Thyroid gland (tissue), 4 donors: Measurements from ENCODE around the gene PRDX1.
"Not testable (repeated sequence)": the region's sequence is repeated elsewhere in the genome, so short reads cannot be mapped to it uniquely, and the experiment has no call there.

ENCODE experiments used
- POLR2A ChIP-seq, 2 donors: fragments of 450-650 bp; IDR thresholded peaks; one replicate each; pipeline ENCODE4 v1.6.1; 2017; ENCODE audit warnings: antibody characterized with exemption in 2 of 2, mild to moderate bottlenecking in 2 of 2, moderate library complexity in 1 of 2
- TF ChIP-seq, protein P1 (sequence below), 6 experiments: fragments of 200-600 bp in 3 of 6; fragments of 450-650 bp in 3 of 6; sonication (generic) in 3 of 6; IDR thresholded peaks; one replicate each; pipeline ENCODE4 v1.5.1; 2016 to 2019; ENCODE audit warnings: antibody characterized with exemption in 6 of 6, mild to moderate bottlenecking in 2 of 6, inconsistent platforms in 1 of 6, moderate library complexity in 1 of 6

DNA sequence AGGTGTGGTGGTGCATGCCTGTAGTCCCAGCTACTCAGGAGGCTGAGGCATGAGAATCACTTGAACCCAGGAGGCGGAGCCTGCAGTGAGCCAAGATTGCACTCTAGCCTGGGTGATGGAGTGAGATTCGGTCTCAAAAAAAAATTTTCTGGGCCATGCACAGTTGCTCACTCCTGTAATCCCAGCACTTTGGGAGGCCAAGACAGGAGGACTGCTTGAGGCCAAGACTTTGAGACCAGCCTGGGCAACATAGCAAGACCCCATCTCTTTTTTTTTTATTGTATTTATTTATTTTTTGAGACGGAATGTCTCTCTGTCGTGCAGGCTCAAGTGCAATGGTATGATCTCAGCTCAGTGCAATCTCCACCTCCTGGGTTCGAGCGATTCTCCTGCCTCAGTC is 47.5 kb downstream of the PRDX1 start:
- TF ChIP-seq, protein P1, sequence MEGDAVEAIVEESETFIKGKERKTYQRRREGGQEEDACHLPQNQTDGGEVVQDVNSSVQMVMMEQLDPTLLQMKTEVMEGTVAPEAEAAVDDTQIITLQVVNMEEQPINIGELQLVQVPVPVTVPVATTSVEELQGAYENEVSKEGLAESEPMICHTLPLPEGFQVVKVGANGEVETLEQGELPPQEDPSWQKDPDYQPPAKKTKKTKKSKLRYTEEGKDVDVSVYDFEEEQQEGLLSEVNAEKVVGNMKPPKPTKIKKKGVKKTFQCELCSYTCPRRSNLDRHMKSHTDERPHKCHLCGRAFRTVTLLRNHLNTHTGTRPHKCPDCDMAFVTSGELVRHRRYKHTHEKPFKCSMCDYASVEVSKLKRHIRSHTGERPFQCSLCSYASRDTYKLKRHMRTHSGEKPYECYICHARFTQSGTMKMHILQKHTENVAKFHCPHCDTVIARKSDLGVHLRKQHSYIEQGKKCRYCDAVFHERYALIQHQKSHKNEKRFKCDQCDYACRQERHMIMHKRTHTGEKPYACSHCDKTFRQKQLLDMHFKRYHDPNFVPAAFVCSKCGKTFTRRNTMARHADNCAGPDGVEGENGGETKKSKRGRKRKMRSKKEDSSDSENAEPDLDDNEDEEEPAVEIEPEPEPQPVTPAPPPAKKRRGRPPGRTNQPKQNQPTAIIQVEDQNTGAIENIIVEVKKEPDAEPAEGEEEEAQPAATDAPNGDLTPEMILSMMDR (IDR thresholded peaks at IDR 0.05): not testable (repeated sequence)
- not testable (repeated sequence) for TF ChIP-seq POLR2A (IDR thresholded peaks at IDR 0.05)
